ENCODE results near the gene UBALD2. TPM values are rescaled to one million over a fixed set of nuclear protein-coding genes. Genes with fewer than 3 reads are reported as not detected.

Gene UBALD2
- total and polyA plus RNA-seq, 8 donors, result 1.8 to 49.5 (median 38.7) TPM

- Histone ChIP-seq H3K27me3 (no peaks in the 10 kb centered on the region), H3K36me3 (no peaks in the 10 kb centered on the region), H3K4me1 (peaks cover 19 to 36% (median 29%) of the 10 kb centered on the region in 4 donors), H3K27ac (no peak overlapping the region), H3K4me3 (no peak overlapping the region), H3K9me3 (no peaks in the 10 kb centered on the region)
- DNase-seq, result no peak
- WGBS, 5 donors, result 88 to 91% (median 90%) methylated on average over 25 to 31 of the region's 31 CpGs
- no peak for TF ChIP-seq CTCF (IDR thresholded peaks at IDR 0.05)
- no peak for TF ChIP-seq POLR2AphosphoS5 (IDR thresholded peaks at IDR 0.05)
- no peak for TF ChIP-seq POLR2A (IDR thresholded peaks at IDR 0.05)
- TF ChIP-seq EP300 (IDR thresholded peaks at IDR 0.05), result no peak
- intact Hi-C loops (cut with DNase I; ENCODE audit: low total_unique reads), result loop anchor here (5.0 kb wide), 1 partner anchor 155 kb away; no protein-coding TSS in a partner anchor
Measured at GRCh38 chr17:76277300-76278267, 12.4 kb downstream of the UBALD2 start.

DNA sequence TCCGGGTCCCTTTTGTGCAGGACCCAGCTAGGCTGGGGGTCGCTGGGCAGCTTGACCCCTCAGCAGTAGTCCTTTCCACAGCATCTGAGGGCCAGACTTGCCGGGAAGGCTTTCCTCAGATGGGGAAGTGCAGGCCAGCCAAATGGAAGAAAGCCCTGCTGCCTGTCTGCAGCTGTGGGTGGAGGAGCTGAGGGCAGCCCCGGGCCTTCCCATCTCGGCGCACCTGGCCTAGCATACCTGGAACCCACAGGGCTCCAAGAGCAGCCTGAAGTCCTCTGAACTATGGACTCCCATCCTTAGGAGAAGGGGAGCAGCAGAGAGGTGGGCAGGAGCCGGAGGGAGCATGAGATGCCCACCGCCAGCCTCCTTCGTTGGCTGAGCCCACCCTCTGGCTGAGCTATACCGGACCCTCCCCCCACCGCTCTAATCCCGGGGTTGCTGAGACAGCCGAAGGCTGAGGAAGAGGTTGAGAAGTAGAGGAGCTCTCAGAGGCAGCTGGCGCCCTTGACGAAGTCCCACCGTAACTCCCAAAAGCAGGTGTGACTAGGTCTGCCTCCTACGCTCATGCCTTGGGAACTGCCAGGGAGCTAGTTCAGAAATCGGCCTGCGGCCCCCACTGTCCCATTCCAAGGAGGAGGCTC, 13.2 kb downstream of the UBALD2 start:
- TF ChIP-seq CTCF (IDR thresholded peaks at IDR 0.05) (no peak), POLR2A (IDR thresholded peaks at IDR 0.05) (no peak), POLR2AphosphoS5 (IDR thresholded peaks at IDR 0.05) (no peak), EP300 (IDR thresholded peaks at IDR 0.05) (no peak)
- intact Hi-C loops (cut with DNase I; ENCODE audit: low total_unique reads), result loop anchor here (5.0 kb wide), 1 partner anchor 156 kb away; no protein-coding TSS in a partner anchor
- no peak for DNase-seq
- H3K36me3 ChIP-seq, result no peaks in the 10 kb centered on the region
- H3K27me3 ChIP-seq, result no peaks in the 10 kb centered on the region
- no peak overlapping the region for H3K27ac ChIP-seq
- H3K4me3 ChIP-seq, result no peak overlapping the region
- H3K4me1 ChIP-seq, result peaks cover 14 to 28% (median 22%) of the 10 kb centered on the region in 4 donors
- H3K9me3 ChIP-seq, result no peaks in the 10 kb centered on the region
- 81 to 92% (median 84%) methylated on average over 14 to 19 of the region's 19 CpGs for WGBS, 5 donors

- H3K27me3 ChIP-seq, result no peaks in the 10 kb centered on the region
- no peak overlapping the region for H3K4me3 ChIP-seq
- intact Hi-C loops (cut with DNase I; ENCODE audit: low total_unique reads), result loop anchor here (5.0 kb wide), 1 partner anchor 157 kb away; no protein-coding TSS in a partner anchor
- H3K9me3 ChIP-seq, result no peaks in the 10 kb centered on the region
- H3K36me3 ChIP-seq, result no peaks in the 10 kb centered on the region
- peak; percentile 92 to 95 for DNase-seq
- TF ChIP-seq POLR2A (IDR thresholded peaks at IDR 0.05) (no peak), POLR2AphosphoS5 (IDR thresholded peaks at IDR 0.05) (peak in 1 of 3 donors; percentile 61), CTCF (IDR thresholded peaks at IDR 0.05) (peak in 6 of 7 experiments; percentile 80 to 99 (median 94))
- peaks cover 8 to 20% (median 15%) of the 10 kb centered on the region in 4 donors for H3K4me1 ChIP-seq
- H3K27ac ChIP-seq, result no peak overlapping the region
- 33 to 48% (median 43%) methylated on average over 27 to 28 of the region's 28 CpGs for WGBS, 5 donors
Measured at GRCh38 chr17:76278952-76279741, 14.0 kb downstream of the UBALD2 start.
